ENCODE measurements around the gene OTUB1. TPM values are rescaled to one million over a fixed set of nuclear protein-coding genes. Genes with fewer than 3 reads are reported as not detected.

Gene OTUB1
- total and polyA plus RNA-seq, 2 of the 13 experiments (the other 11 are each of a cell fraction or from before 2014, with no cell fraction given), result 58.8 to 130 TPM

DNA sequence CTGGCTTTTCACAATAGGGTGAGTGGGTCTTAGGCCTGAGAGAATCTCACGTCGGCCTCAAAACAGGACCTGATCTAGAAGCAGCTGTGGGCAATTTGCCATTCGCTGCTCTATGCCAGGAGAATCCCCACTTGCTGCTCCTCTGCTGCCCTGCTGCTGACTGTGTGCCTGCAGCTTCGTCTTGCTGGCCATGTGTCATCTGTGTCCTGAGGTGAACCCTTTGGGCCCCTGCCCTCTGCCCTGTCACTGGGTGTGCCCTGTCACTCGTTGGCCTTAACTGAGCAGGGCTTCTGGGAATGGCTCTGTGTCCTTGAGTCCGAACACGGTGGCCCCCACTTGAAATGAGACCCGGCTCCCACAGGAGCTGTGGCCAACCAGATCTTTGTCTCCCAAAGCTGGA is 41.3 kb upstream of the OTUB1 start (continued):
- TF ChIP-seq, protein P1, sequence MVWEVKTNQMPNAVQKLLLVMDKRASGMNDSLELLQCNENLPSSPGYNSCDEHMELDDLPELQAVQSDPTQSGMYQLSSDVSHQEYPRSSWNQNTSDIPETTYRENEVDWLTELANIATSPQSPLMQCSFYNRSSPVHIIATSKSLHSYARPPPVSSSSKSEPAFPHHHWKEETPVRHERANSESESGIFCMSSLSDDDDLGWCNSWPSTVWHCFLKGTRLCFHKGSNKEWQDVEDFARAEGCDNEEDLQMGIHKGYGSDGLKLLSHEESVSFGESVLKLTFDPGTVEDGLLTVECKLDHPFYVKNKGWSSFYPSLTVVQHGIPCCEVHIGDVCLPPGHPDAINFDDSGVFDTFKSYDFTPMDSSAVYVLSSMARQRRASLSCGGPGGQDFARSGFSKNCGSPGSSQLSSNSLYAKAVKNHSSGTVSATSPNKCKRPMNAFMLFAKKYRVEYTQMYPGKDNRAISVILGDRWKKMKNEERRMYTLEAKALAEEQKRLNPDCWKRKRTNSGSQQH (CRISPR knock-in tag; IDR thresholded peaks at IDR 0.05; ENCODE audit: low read depth), result peak; percentile 75; the same call in 1 of the 2 replicates
- TF ChIP-seq, protein P2, sequence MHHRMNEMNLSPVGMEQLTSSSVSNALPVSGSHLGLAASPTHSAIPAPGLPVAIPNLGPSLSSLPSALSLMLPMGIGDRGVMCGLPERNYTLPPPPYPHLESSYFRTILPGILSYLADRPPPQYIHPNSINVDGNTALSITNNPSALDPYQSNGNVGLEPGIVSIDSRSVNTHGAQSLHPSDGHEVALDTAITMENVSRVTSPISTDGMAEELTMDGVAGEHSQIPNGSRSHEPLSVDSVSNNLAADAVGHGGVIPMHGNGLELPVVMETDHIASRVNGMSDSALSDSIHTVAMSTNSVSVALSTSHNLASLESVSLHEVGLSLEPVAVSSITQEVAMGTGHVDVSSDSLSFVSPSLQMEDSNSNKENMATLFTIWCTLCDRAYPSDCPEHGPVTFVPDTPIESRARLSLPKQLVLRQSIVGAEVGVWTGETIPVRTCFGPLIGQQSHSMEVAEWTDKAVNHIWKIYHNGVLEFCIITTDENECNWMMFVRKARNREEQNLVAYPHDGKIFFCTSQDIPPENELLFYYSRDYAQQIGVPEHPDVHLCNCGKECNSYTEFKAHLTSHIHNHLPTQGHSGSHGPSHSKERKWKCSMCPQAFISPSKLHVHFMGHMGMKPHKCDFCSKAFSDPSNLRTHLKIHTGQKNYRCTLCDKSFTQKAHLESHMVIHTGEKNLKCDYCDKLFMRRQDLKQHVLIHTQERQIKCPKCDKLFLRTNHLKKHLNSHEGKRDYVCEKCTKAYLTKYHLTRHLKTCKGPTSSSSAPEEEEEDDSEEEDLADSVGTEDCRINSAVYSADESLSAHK (CRISPR knock-in tag; IDR thresholded peaks at IDR 0.05; ENCODE audit: borderline replicate concordance), result no peak
- no peak for TF ChIP-seq SP140L (CRISPR knock-in tag; IDR thresholded peaks at IDR 0.05; ENCODE audit: borderline replicate concordance)
- TF ChIP-seq NR2C2 (CRISPR knock-in tag; IDR thresholded peaks at IDR 0.05; ENCODE audit: borderline replicate concordance), result peak; percentile 50; the same call in 1 of the 2 replicates
- TF ChIP-seq BORCS8-MEF2B (CRISPR knock-in tag; IDR thresholded peaks at IDR 0.05), result 0 out of 2 replicates have a peak, but pooled peaks have one; percentile 34
- TF ChIP-seq, protein P3, sequence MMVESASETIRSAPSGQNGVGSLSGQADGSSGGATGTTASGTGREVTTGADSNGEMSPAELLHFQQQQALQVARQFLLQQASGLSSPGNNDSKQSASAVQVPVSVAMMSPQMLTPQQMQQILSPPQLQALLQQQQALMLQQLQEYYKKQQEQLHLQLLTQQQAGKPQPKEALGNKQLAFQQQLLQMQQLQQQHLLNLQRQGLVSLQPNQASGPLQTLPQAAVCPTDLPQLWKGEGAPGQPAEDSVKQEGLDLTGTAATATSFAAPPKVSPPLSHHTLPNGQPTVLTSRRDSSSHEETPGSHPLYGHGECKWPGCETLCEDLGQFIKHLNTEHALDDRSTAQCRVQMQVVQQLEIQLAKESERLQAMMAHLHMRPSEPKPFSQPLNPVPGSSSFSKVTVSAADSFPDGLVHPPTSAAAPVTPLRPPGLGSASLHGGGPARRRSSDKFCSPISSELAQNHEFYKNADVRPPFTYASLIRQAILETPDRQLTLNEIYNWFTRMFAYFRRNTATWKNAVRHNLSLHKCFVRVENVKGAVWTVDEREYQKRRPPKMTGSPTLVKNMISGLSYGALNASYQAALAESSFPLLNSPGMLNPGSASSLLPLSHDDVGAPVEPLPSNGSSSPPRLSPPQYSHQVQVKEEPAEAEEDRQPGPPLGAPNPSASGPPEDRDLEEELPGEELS (CRISPR knock-in tag; IDR thresholded peaks at IDR 0.05), result no peak
- TF ChIP-seq RARA (CRISPR knock-in tag; IDR thresholded peaks at IDR 0.05), result peak; percentile 79
- TF ChIP-seq ZFY (CRISPR knock-in tag; IDR thresholded peaks at IDR 0.05), result peak; percentile 33; the same call in 1 of the 2 replicates
- TF ChIP-seq BCL6 (CRISPR knock-in tag; IDR thresholded peaks at IDR 0.05), result peak; percentile 26; the same call in 1 of the 2 replicates
- TF ChIP-seq ARID2 (CRISPR knock-in tag; IDR thresholded peaks at IDR 0.05; ENCODE audit: borderline replicate concordance), result no peak
- TF ChIP-seq ESRRA (CRISPR knock-in tag; IDR thresholded peaks at IDR 0.05; ENCODE audit: low read depth), result peak; percentile 24; the same call in 1 of the 2 replicates
- 0 out of 2 replicates have a peak, but pooled peaks have one; percentile 52 for TF ChIP-seq ZNF816 (CRISPR knock-in tag; IDR thresholded peaks at IDR 0.05; ENCODE audit: borderline replicate concordance)
- peak; percentile 66; the same call in 1 of the 2 replicates for TF ChIP-seq HIC2 (CRISPR knock-in tag; IDR thresholded peaks at IDR 0.05; ENCODE audit: low read depth)
- TF ChIP-seq STAG1 (CRISPR knock-in tag; IDR thresholded peaks at IDR 0.05), result no peak
- 0 out of 2 replicates have a peak, but pooled peaks have one; percentile 56 for TF ChIP-seq MEIS1 (CRISPR knock-in tag; IDR thresholded peaks at IDR 0.05; ENCODE audit: borderline replicate concordance)
- TF ChIP-seq ISL2 (CRISPR knock-in tag; IDR thresholded peaks at IDR 0.05), result no peak
- TF ChIP-seq PAWR (CRISPR knock-in tag; IDR thresholded peaks at IDR 0.05; ENCODE audit: borderline replicate concordance), result no peak
- no peak for TF ChIP-seq ATF5 (CRISPR knock-in tag; IDR thresholded peaks at IDR 0.05; ENCODE audit: low read depth)
- 0 out of 2 replicates have a peak, but pooled peaks have one; percentile 18 for TF ChIP-seq BRD4 (CRISPR knock-in tag; IDR thresholded peaks at IDR 0.05)
- peak; percentile 39; the same call in 1 of the 2 replicates for TF ChIP-seq HOXA3 (CRISPR knock-in tag; IDR thresholded peaks at IDR 0.05)
- peak; percentile 65 for TF ChIP-seq FOSL2 (CRISPR knock-in tag; IDR thresholded peaks at IDR 0.05)
